Stimulated activated CD8-positive, alpha-beta memory T cell treated with anti-CD3 and anti-CD28 coated beads, Interleukin-4, amount 100 ng/mL, for 1 hour (primary cell): ENCODE measurements around the gene TSPAN11.

Experiments
- DNase-seq, 2 donors: peaks; one replicate each; pipeline ENCODE4 v3.0.0-alpha.2; 2020; ENCODE audit warnings: low read depth in 2 of 2, low spot score in 1 of 2

Gene TSPAN11

GRCh38 chr12:30910038-30910350 is 16.6 kb upstream of the TSPAN11 start:
- no peak for DNase-seq

DNA sequence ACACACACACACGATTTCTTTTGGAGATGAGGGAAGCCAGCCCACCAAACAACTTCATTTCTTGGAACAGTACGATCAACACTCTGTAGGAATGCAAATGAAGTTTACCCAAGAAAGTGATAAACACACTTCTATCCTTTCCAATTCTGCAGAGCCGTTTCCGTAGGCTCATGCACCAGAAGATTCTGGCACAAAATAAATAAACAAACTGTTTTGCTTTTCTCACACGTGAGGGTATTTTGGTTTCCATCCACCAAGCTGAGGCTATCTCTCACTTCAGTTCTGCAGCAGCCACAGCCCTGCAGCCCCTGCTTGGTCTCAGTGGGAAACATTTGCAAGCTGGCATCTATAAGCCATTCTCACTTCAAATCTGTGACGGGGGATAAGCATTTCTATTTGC is 15.3 kb upstream of the TSPAN11 start:
- DNase-seq = no peak

DNA sequence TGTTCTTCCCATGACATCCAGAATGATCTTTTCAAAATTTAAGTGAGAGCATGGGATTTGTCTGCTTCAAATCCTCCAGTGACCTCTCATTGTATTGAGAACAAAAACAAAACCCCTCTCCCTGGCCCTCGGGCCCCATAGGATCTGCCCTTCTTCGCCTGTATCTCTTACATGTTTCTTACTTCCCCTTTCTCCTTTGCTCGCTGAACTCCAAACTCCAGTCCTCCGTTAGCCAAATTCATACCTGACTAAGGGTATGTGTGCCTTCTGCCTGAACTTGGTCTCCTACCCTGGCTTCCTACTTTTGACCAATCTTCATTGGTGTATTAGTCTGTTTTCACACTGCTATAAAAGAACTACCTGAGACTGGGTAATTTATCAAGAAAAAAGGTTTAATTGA is 13.2 kb upstream of the TSPAN11 start:
- no peak for DNase-seq

- no peak for DNase-seq
Observed at GRCh38 chr12:30914986-30915591, 11.5 kb upstream of the TSPAN11 start.

- no peak for DNase-seq
Observed at GRCh38 chr12:30923057-30923456, 3.5 kb upstream of the TSPAN11 start.

GRCh38 chr12:30925607-30926242 is 823 bp upstream of the TSPAN11 start:
- DNase-seq = no peak

DNA sequence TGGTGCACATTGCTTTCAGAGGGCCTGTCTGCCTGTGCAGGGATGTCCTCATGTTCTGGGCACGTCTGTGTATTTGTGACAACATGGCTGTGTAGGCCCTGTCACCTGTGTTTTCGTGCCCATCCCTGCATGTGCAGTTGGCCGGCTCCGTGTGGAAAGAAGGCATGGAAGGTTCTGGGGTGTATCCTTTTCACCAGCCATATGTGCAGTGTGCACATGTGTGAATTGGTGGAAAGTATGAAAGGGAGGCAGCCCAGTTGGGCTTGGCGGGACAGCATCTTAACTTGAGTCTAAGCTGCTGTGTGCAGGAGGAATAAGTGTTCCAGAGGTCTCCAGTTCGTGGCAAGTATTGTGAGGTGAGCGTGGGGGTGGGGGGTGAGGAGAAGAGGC is 669 bp downstream of the TSPAN11 start:
- no peak for DNase-seq

- no peak for DNase-seq
Observed at GRCh38 chr12:30928356-30929244, 2.1 kb downstream of the TSPAN11 start.

GRCh38 chr12:30930238-30930637 is 3.7 kb downstream of the TSPAN11 start:
- DNase-seq = no peak

DNA sequence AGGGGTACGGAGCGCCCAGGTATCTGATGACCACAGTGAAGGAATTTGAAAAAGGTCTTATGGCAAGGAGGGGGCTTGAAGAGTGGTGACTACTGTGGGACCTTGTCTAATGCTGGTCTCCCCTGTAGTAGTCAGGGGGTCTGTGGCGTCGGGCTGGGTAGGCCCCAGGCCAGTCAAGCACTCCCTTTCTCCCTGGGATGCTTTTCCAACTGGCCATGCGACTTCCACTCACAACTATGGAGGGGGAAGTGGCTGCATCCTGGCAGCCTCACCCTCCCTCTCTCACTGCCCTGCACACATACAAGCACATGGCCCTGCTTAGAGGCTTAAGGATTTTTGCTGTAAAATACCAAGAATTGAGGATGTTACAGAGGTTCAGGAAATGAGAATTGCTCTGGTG is 4.1 kb downstream of the TSPAN11 start:
- no peak for DNase-seq

- DNase-seq = no peak
Observed at GRCh38 chr12:30932881-30933280, 6.3 kb downstream of the TSPAN11 start.

DNA sequence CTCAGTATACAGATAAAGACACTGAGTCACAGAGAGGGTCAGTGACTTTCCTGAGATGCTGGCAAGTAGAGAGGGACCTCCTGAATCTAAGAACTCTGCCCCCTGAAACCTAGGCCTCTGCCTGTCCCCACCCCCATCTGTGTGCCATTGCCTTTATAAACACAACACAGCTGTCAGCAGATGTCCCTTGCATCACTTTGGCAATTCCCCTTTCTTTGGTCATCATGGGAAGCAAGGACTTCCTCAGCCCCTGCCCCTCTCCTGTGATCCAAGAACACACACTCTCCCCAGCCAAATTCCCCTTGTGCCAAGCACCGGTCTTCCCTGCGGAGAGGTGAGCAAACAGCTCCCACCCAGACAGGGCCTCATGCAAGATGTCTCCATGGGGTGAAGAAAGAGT is 8.3 kb downstream of the TSPAN11 start:
- DNase-seq = no peak

GRCh38 chr12:30936036-30936435 is 9.5 kb downstream of the TSPAN11 start:
- no peak for DNase-seq

GRCh38 chr12:30939234-30939633 is 12.7 kb downstream of the TSPAN11 start:
- DNase-seq = no peak

DNA sequence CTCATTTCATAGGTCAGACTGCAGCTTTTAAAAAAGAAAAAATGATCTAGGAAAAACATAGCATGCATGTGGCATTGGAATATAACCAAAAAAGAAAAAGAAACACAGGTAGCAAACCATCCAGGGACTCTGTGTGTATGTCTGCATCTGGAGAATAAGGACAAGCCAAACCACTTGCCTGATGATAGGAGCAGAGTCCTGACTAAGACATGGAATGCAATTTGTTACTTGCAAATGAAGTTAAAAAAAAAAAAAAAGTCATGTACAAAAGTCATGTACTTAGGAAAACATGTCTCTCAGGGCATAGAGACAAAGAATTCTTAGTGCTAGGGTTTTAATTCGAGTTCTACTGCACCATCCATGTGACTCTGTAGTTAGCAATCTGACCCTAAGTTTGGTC is 15.9 kb downstream of the TSPAN11 start:
- DNase-seq = no peak

DNA sequence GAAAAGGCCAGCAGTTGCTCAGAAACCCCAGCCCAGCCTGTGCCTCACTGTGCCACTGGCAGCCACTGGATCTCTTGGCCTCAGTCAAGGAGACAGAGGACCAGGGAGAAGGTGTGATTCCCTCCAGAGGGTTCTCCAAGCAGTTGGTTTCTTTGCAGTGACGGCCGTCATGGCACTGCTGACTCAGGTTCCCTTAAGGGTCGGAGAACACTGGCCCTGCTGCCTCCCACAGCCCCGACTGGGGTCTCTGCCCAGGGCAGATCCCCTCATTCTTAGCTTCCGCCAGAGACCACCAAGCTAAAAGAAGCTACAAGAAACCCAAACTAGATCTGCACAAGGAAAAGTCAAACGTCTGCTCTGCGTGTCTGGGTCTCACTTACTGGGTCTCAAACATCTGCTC is 16.4 kb downstream of the TSPAN11 start:
- no peak for DNase-seq

DNA sequence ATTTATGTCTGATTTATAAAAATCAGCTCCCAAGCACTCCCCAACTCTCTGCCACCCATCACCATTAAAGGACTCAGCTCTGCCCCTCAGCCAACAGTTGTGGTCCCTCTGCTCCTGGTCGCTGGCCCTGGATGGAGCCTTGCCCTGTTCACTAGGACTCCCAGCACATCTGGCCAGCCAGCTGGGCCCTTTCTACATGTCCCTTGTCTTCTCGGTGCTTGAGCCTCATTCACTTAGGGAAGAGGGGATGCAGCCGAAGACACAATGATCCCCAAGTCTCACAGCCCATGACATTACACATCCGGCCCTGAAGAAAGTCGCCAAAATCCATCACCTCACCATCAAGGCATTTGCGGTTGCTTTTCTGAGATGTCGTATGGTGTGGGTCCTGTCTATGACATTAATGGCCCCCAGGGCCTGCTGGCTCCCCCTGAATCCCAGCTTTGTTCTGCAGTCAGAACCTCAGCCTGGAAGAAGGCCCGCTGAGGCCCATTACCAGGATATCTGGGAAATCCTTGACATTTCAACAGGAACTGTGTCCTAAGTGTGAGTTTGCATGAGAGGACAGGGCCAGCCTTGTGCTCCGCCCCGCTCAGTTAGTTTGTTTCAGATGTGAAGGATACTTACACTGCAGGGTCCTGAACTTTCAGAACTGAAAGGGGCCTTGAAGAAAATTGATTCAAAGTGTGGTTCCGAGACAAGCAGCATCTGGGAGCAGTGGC is 19.1 kb downstream of the TSPAN11 start:
- no peak for DNase-seq

- no peak for DNase-seq
Observed at GRCh38 chr12:30952015-30952414, 25.5 kb downstream of the TSPAN11 start.

DNA sequence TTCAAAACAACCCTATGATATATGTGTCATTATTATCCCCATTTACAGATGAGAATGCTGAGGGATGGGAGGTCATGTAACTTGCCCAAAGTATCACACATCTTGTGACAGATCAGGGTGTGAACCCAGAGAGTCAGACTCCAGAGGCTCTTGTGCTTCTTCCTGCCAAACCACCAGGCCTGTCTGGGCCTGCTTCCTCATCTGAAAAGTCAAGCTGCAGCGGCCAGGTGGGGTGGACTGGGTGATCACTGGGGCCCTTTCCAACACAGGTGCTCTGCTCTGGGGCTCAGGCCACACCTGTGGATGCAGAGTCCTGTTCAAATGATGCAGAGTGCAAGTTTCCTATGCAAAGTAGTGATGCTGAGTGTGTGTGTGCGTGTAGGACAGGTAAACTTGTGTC is 26.7 kb downstream of the TSPAN11 start:
- DNase-seq = no peak

DNA sequence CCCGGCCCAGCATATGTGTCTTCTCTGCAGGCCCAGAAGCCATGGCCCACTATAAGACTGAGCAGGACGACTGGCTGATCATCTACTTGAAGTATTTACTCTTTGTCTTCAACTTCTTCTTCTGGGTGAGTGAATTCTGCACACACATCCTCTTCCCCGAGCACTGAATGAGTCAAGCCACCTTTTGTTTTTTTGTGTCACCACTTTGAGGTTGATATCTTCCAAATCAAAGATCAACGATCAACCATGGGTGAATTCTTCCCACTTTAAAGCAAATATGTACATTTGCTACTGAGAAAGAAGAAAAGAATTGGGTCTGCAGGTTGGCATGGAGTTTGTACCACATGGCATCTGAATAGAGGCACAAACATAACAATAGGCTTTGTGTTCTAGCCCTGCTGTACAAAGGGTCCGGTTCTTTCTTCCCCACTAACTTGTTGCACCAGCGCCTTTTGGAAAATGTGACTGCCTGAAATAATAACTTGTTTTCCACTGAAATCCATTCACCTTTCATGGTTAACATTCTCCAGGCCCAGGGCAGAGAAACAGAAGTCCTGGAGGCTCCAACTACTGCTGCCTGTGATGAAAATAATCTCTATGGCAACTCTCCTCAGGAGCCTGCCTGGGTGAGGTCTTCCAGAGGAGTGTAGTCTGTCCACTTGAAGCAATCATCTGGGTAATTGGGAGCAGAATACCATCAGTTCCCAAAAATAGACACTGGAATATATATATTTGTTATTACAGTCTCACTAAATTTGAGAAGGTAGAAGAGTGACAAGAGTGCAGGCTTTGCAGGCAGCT is 27.6 kb downstream of the TSPAN11 start:
- no peak for DNase-seq

DNA sequence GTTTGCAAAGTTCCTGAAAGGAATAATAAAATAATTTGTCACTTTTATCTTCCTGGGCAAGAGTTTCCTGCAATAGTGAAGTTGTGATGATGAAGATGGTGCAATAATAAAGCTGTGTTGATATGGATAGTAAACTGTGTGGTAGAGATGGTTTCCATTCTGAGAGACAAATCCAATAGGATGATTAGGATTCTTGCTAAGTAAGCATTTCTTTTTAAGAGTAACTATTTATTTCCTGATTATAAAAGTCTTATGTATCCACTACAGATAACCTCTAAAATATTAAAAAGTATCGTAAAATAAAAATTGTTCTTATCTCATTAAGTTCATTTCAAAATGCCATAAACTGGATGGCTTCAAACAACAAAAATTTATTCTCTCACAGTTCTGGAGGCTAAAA is 28.7 kb downstream of the TSPAN11 start:
- DNase-seq = no peak
